ENCODE measurements around the gene IL18R1.

Gene IL18R1

DNA sequence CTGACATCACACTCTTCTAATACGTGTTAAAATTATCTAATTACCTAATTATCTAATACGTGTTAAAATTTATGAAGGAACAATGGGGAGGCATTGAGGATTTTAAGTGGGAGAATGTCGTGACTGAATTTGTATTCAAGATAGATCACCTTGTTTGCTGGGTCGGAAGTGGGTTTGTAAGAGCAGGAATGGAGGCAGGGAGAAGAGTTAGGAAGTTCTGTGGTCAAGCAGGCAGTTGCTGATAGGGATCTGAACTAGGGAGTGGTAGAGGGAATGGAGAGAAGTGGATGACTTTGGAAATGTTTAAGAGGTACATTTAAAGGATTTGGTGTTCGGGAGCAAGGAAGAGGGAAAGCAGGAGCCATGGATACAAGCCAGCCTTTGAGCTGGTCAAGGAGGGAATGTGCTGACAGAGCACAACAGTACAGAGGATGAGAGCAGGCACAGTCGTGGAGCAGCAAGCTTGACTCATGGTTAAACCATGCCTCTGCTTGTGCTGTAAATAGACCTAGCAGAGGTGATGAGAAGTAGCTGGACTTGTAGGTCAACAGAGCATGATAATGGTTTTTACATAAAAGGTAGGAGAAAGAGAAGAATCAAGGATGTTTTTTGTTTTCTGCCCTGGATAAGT is 83.6 kb downstream of the IL18R1 start:
- H3K36me3 ChIP-seq (ENCODE audit: control insufficient read depth, insufficient read depth, low read length): no peaks in the 10 kb centered on the region
- TF ChIP-seq, protein P1, sequence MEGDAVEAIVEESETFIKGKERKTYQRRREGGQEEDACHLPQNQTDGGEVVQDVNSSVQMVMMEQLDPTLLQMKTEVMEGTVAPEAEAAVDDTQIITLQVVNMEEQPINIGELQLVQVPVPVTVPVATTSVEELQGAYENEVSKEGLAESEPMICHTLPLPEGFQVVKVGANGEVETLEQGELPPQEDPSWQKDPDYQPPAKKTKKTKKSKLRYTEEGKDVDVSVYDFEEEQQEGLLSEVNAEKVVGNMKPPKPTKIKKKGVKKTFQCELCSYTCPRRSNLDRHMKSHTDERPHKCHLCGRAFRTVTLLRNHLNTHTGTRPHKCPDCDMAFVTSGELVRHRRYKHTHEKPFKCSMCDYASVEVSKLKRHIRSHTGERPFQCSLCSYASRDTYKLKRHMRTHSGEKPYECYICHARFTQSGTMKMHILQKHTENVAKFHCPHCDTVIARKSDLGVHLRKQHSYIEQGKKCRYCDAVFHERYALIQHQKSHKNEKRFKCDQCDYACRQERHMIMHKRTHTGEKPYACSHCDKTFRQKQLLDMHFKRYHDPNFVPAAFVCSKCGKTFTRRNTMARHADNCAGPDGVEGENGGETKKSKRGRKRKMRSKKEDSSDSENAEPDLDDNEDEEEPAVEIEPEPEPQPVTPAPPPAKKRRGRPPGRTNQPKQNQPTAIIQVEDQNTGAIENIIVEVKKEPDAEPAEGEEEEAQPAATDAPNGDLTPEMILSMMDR (IDR thresholded peaks at IDR 0.05): no peak
- no peaks in the 10 kb centered on the region for H3K79me2 ChIP-seq
- H2AFZ ChIP-seq: no peak overlapping the region
- no peaks in the 10 kb centered on the region for H3K27me3 ChIP-seq (ENCODE audit: control insufficient read depth, insufficient read depth, low read length)
- H3K4me2 ChIP-seq (ENCODE audit: low read length): no peak overlapping the region
- H3K4me3 ChIP-seq (ENCODE audit: low read depth, low read length): no peak overlapping the region
- no peaks in the 10 kb centered on the region for H3K9me3 ChIP-seq (ENCODE audit: control insufficient read depth, low read length)
- no peaks in the 10 kb centered on the region for H3K4me1 ChIP-seq
- no peak overlapping the region for H3K27ac ChIP-seq
- no peak overlapping the region for H3K9ac ChIP-seq

DNA sequence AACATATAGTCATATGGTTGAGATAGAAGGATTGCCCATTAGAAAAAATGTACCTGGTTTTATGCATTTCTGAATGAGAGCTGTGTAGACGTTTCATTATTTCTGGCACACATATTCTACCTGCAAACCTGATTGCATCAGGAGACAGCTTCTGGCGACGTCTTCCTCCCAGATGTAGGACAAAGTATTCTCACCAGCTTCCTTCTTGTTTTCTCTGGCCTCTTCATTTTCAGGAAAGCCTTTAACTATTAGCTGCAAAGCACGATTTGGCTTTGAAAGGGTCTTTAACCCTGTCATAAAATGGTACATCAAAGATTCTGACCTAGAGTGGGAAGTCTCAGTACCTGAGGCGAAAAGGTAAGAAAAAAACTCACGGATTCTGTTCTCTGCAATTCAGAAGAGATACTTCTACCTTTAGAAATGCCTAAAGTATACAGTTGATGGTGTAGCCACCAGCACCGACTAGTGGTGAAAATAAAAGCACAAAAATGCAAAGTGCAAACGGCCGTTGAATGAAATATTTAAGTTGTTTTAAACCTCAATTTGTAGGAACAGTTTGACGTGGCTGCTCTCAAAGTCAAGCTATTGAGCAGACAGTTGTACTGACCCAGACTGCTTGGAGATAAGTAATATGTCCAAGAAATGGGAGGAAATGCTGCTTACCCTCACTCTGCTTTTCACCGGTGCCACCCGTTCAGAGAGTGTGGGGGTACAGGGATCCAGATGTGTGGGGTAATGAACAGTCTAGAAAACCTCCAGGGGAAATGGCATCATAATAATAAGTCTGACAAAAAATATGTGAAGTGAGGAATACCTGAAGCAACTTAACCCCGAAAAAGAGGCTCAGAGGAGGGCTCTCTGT is 87.6 kb downstream of the IL18R1 start:
- Histone ChIP-seq H3K4me3 (ENCODE audit: low read depth, low read length) (no peak overlapping the region), H3K36me3 (ENCODE audit: control insufficient read depth, insufficient read depth, low read length) (no peaks in the 10 kb centered on the region), H3K9ac (no peak overlapping the region), H3K9me3 (ENCODE audit: control insufficient read depth, low read length) (no peaks in the 10 kb centered on the region), H3K79me2 (no peaks in the 10 kb centered on the region), H3K27me3 (ENCODE audit: control insufficient read depth, insufficient read depth, low read length) (no peaks in the 10 kb centered on the region), H2AFZ (peak overlapping the region; percentile 12), H3K27ac (no peak overlapping the region), H3K4me2 (ENCODE audit: low read length) (no peak overlapping the region), H3K4me1 (no peaks in the 10 kb centered on the region)
- TF ChIP-seq, protein P1 (IDR thresholded peaks at IDR 0.05): peak; percentile 73

DNA sequence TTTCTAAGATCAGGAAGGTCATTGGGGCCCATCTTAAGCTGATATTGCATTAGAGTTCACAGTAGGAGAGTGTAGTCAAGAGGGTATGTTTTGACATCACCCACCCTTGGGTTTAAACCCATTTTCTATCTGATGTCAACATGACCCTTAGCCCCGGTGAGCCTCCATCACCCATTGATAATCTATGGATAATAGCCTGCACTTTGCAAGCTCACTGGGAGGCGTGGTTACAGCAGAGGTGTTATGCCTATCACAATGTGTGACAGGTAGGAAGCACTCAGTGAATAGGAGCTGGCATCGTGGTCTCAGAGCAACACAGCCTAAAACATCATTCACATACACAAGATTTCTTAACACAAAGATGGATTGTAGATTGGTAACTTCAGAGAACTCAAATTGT is 88.6 kb downstream of the IL18R1 start:
- Histone ChIP-seq H3K9ac (no peak overlapping the region), H2AFZ (no peak overlapping the region), H3K27me3 (ENCODE audit: control insufficient read depth, insufficient read depth, low read length) (no peaks in the 10 kb centered on the region), H3K4me3 (ENCODE audit: low read depth, low read length) (no peak overlapping the region), H3K79me2 (no peaks in the 10 kb centered on the region), H3K4me2 (ENCODE audit: low read length) (no peak overlapping the region), H3K36me3 (ENCODE audit: control insufficient read depth, insufficient read depth, low read length) (no peaks in the 10 kb centered on the region), H3K4me1 (no peaks in the 10 kb centered on the region), H3K9me3 (ENCODE audit: control insufficient read depth, low read length) (no peaks in the 10 kb centered on the region), H3K27ac (no peak overlapping the region)
- TF ChIP-seq, protein P1 (IDR thresholded peaks at IDR 0.05): no peak

DNA sequence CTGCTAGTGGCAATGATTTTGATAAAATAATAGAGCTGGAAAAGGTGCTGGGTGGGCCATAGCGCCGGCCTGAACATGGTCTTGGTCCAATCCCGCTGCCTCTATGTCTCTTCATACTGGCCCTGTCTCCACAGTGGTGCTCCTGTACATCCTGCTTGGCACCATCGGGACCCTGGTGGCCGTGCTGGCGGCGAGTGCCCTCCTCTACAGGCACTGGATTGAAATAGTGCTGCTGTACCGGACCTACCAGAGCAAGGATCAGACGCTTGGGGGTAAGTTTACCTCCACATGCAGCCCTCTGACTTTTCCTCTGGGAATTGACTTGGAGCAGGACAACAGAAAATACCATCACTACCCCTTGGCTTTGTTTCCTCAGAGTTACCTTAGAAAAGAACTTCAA is 91.3 kb downstream of the IL18R1 start:
- H3K79me2 ChIP-seq: no peaks in the 10 kb centered on the region

More for the DNA sequence above, 91.3 kb downstream of the IL18R1 start:
- Histone ChIP-seq H3K4me3 (ENCODE audit: low read depth, low read length) (no peak overlapping the region), H3K9ac (no peak overlapping the region), H3K27ac (no peak overlapping the region), H3K9me3 (ENCODE audit: control insufficient read depth, low read length) (no peaks in the 10 kb centered on the region), H2AFZ (no peak overlapping the region), H3K27me3 (ENCODE audit: control insufficient read depth, insufficient read depth, low read length) (no peaks in the 10 kb centered on the region), H3K36me3 (ENCODE audit: control insufficient read depth, insufficient read depth, low read length) (no peaks in the 10 kb centered on the region), H3K4me1 (no peaks in the 10 kb centered on the region), H3K4me2 (ENCODE audit: low read length) (no peak overlapping the region)
- TF ChIP-seq, protein P1 (IDR thresholded peaks at IDR 0.05): no peak
